PC-3 (cell line): ENCODE measurements around the gene THSD1. TPM values are rescaled to one million over a fixed set of nuclear protein-coding genes. Genes with fewer than 3 reads are reported as not detected.

Source experiments
- ATAC-seq: fragments of 200-7000 bp; cut with Tn5 transposase; 2 replicates; pipeline ENCODE4 v1.9.1; 2020; ENCODE audit warnings: mild to moderate bottlenecking, moderate library complexity
- Bru-seq: library from RNA; stranded (reverse); fragments of 400-500 nt; gene quantifications from one replicate; lab custom pipeline; 2021; lab: Mats Ljungman, UMichigan
- BruChase-seq, 2 experiments: library from RNA; stranded (reverse); fragments of 400-500 nt; gene quantifications; one replicate each; lab custom pipeline; 2021; lab: Mats Ljungman, UMichigan
- BruUV-seq: library from RNA; stranded (reverse); fragments of 400-500 nt; replicated peaks from 2 replicates; lab custom pipeline; 2021; lab: Mats Ljungman, UMichigan
- CTCF ChIA-PET: fragments of 300-600 bp; sonication (Branson Sonifier 250); formaldehyde crosslinking; loops from one replicate; lab custom pipeline; 2022; ENCODE audit warnings: antibody characterized with exemption; lab: Charles Lee
- POLR2A ChIA-PET: fragments of 300-600 bp; sonication (Branson Sonifier 250); formaldehyde crosslinking; loops from one replicate; lab custom pipeline; 2022; ENCODE audit warnings: antibody characterized with exemption; ENCODE audit not compliant: unreplicated experiment; lab: Charles Lee
- DNase-seq: peaks from one replicate; pipeline ENCODE4 v3.0.0-alpha.2; 2015
- H2AFZ ChIP-seq: fragments of 300-600 bp; sonication (generic); 2 replicates; pipeline ENCODE4 v1.6.0; 2016; ENCODE audit warnings: antibody characterized with exemption, low read length
- H3F3A ChIP-seq: fragments of 300-600 bp; sonication (generic); one replicate; pipeline ENCODE4 v1.6.0; 2017; ENCODE audit warnings: antibody characterized with exemption, low read length, control low read depth, mild to moderate bottlenecking; ENCODE audit not compliant: unreplicated experiment
- H3K27ac ChIP-seq: fragments of 300-600 bp; sonication (generic); 2 replicates; pipeline ENCODE4 v1.5.1; 2016; ENCODE audit warnings: mild to moderate bottlenecking, low read length
- H3K27me3 ChIP-seq: fragments of 300-600 bp; sonication (generic); 2 replicates; pipeline ENCODE4 v1.6.1; 2016; ENCODE audit warnings: low read length, mixed read lengths
- H3K36me3 ChIP-seq: fragments of 300-600 bp; sonication (generic); 2 replicates; pipeline ENCODE4 v1.6.1; 2016; ENCODE audit warnings: low read depth, mixed run types, low read length, mixed read lengths
- H3K4me1 ChIP-seq: fragments of 300-600 bp; sonication (generic); 2 replicates; pipeline ENCODE4 v1.5.1; 2016; ENCODE audit warnings: low read length; ENCODE audit not compliant: insufficient read depth
- H3K4me2 ChIP-seq: fragments of 300-600 bp; sonication (generic); 2 replicates; pipeline ENCODE4 v1.6.0; 2016; ENCODE audit warnings: low read length
- H3K4me3 ChIP-seq: fragments of 300-600 bp; sonication (generic); 2 replicates; pipeline ENCODE4 v1.5.1; 2016; ENCODE audit warnings: mild to moderate bottlenecking, low read length, mixed read lengths
- H3K79me2 ChIP-seq: fragments of 300-600 bp; sonication (generic); 2 replicates; pipeline ENCODE4 v1.6.1; 2017; ENCODE audit warnings: low read length, mixed read lengths
- H3K9ac ChIP-seq: fragments of 300-600 bp; sonication (generic); 2 replicates; pipeline ENCODE4 v1.6.0; 2016; ENCODE audit warnings: mild to moderate bottlenecking, low read length
- H3K9me2 ChIP-seq: fragments of 300-600 bp; sonication (generic); replicated peaks from 2 replicates; pipeline ENCODE4 v1.6.1; 2016; ENCODE audit warnings: mixed run types, low read length, mixed read lengths
- H3K9me3 ChIP-seq: fragments of 300-600 bp; sonication (generic); 2 replicates; pipeline ENCODE4 v1.6.1; 2016; ENCODE audit warnings: low read length, mixed read lengths
- H4K20me1 ChIP-seq: fragments of 300-600 bp; sonication (generic); 2 replicates; pipeline ENCODE4 v1.6.1; 2016; ENCODE audit warnings: low read length, mixed read lengths
- EZH2 ChIP-seq: fragments of 300-600 bp; sonication (generic); IDR thresholded peaks from one replicate; pipeline ENCODE4 v1.6.1; 2017; ENCODE audit warnings: antibody characterized with exemption, mild to moderate bottlenecking, low read length; ENCODE audit not compliant: unreplicated experiment
- EZH2phosphoT487 ChIP-seq: fragments of 300-600 bp; sonication (generic); IDR thresholded peaks from 2 replicates; pipeline ENCODE4 v1.6.1; 2018; ENCODE audit warnings: mild to moderate bottlenecking, antibody characterized with exemption, low read length, borderline replicate concordance
- intact Hi-C: fragments of 100-400 bp; cut with micrococcal nuclease; formaldehyde crosslinking; loops from 2 replicates; pipeline ENCODE4 v1.9.0; 2023
- long read RNA-seq: library from polyadenylated mRNA; unstranded; transcript quantifications from one replicate; pipeline ENCODE4 v2.0.0, GENCODE V29; 2021; ENCODE audit not compliant: unreplicated experiment
- total RNA-seq: library from RNA; depleted of rRNA; stranded (reverse); fragments of >200 nt; gene quantifications from 2 replicates; pipeline ENCODE4 v1.2.3, GENCODE V29; 2014; rRNA removed
- TF ChIP-seq, protein P1 (sequence below): fragments of 300-600 bp; sonication (generic); conservative IDR thresholded peaks from 2 replicates; pipeline ENCODE4 v1.5.1; 2017; ENCODE audit warnings: antibody characterized with exemption, low read depth, mild to moderate bottlenecking, low read length

THSD1 gene, protein sequence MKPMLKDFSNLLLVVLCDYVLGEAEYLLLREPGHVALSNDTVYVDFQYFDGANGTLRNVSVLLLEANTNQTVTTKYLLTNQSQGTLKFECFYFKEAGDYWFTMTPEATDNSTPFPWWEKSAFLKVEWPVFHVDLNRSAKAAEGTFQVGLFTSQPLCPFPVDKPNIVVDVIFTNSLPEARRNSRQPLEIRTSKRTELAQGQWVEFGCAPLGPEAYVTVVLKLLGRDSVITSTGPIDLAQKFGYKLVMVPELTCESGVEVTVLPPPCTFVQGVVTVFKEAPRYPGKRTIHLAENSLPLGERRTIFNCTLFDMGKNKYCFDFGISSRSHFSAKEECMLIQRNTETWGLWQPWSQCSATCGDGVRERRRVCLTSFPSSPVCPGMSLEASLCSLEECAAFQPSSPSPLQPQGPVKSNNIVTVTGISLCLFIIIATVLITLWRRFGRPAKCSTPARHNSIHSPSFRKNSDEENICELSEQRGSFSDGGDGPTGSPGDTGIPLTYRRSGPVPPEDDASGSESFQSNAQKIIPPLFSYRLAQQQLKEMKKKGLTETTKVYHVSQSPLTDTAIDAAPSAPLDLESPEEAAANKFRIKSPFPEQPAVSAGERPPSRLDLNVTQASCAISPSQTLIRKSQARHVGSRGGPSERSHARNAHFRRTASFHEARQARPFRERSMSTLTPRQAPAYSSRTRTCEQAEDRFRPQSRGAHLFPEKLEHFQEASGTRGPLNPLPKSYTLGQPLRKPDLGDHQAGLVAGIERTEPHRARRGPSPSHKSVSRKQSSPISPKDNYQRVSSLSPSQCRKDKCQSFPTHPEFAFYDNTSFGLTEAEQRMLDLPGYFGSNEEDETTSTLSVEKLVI
- 1.0 and 1.3 TPM in 2 replicates for total RNA-seq
- percentile 45 among the genes with signal in this experiment for Bru-seq, nascent RNA
- percentile 56 among the genes with signal in this experiment for BruChase-seq, experiment 1, labeled RNA remaining after a 6-hour chase
- BruChase-seq, experiment 2, labeled RNA remaining after a 2-hour chase: percentile 62 among the genes with signal in this experiment
- long read RNA-seq, partial matches to known transcripts: 2 of 2 reads
- long read RNA-seq, other reads (novel, unspliced or antisense): 0 of 2 reads

DNA sequence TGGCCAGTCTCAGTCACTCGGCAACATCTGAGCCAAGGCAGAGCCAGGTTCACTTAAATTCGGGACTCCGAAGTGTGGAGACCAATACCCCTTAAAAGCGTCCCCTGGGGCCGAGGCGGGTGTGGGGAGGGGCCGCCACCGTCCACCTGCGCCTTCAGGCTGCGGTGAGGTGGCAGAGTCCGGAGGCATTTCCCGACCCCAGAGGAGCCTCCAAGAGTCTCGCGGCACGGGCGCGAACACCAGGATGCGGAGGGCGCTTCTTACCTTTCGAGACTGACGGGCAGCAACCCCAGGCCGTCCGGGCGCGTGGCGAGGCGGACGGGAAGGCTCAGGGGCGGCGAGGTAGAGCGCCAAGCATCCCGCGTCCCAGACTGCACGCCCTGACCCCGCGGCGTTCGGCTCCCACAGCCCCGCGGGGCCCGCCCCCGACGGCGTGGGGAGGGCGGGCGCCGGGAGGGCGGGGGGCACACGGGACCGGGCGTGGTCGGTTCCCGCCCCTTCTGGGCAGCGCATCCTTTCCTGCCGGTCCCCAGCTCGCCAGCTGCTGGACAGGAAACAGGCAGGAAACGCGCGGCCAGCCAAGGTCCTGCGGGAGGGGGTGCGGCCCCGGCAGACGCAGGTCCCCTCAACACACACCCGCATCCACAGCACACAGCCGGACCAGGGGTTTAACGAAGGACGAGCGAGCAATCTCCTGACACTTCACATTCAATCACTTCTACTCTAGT is at the start of gene THSD1:
Gene THSD1 (minus strand): TSS at position 406 of the 728 bp plus-strand sequence. CDS start 3,572 bp downstream, outside the sequence.
- 0 out of 2 replicates have a peak within 1 kb of the TSS, but pooled peaks have one; percentile 15 for H3K9ac ChIP-seq

DNA sequence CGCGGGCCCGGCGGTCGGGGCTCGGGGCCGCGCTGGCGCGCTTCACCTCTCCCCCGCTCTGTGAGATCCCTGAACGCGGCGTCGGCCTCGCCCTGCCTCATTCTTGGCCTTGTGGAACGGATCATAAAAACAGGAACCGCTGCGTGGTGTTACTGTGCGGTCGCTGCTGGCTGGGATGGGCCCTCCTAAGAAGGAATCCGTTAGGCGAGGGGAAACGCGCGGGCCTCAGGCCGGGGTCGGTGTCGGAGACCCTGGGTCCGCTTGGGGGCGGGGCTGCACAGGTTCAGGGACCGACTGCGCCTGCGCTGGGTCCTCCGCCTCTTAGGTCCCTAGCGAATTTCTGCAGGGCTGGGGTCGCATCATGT is 49.7 kb upstream of the THSD1 start:
- Histone ChIP-seq H4K20me1 (no peaks in the 10 kb centered on the region), H3K9me3 (no peaks in the 10 kb centered on the region), H3K9ac (peak overlapping the region; percentile 84), H3K4me1 (peaks cover 26% of the 10 kb centered on the region), H3K27ac (peak overlapping the region; percentile 47), H3K36me3 (peaks cover under 1% of the 10 kb centered on the region), H3K4me2 (peak overlapping the region; percentile 97), H3K9me2 (no peaks in the 10 kb centered on the region), H2AFZ (peak overlapping the region; percentile 99), H3K4me3 (peak overlapping the region; percentile 96), H3F3A (no peaks in the 10 kb centered on the region), H3K79me2 (peaks cover 60% of the 10 kb centered on the region), H3K27me3 (no peaks in the 10 kb centered on the region)
- no TSS peak for BruUV-seq
- ATAC-seq: peak; percentile 44
- TF ChIP-seq EZH2phosphoT487: no peak
- TF ChIP-seq EZH2: no peak
- TF ChIP-seq, protein P1, sequence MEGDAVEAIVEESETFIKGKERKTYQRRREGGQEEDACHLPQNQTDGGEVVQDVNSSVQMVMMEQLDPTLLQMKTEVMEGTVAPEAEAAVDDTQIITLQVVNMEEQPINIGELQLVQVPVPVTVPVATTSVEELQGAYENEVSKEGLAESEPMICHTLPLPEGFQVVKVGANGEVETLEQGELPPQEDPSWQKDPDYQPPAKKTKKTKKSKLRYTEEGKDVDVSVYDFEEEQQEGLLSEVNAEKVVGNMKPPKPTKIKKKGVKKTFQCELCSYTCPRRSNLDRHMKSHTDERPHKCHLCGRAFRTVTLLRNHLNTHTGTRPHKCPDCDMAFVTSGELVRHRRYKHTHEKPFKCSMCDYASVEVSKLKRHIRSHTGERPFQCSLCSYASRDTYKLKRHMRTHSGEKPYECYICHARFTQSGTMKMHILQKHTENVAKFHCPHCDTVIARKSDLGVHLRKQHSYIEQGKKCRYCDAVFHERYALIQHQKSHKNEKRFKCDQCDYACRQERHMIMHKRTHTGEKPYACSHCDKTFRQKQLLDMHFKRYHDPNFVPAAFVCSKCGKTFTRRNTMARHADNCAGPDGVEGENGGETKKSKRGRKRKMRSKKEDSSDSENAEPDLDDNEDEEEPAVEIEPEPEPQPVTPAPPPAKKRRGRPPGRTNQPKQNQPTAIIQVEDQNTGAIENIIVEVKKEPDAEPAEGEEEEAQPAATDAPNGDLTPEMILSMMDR: no peak
- ChIA-PET CTCF (no interaction called here), POLR2A (no interaction called here)
- intact Hi-C loops: loop anchor here (5.0 kb wide), 1 partner anchor 197 kb away; the partner anchor contains the start of gene SUGT1
- DNase-seq: peak; percentile 41

More for the DNA sequence above, at the start of gene THSD1:
- BruUV-seq: TSS peak; percentile 22
- Histone ChIP-seq H3F3A (no peaks in the 10 kb centered on the region), H3K4me3 (peak within 1 kb of the TSS; percentile 82), H3K36me3 (no peaks in the 10 kb centered on the region), H2AFZ (peak within 1 kb of the TSS; percentile 92), H3K9me3 (no peaks in the 10 kb centered on the region), H3K27ac (no peak within 1 kb of the TSS), H3K79me2 (no peaks in the 10 kb centered on the region), H4K20me1 (no peaks in the 10 kb centered on the region), H3K9me2 (no peaks in the 10 kb centered on the region), H3K4me1 (peaks cover 4% of the 10 kb centered on the region; the same call in 1 of the 2 replicates), H3K4me2 (peak within 1 kb of the TSS; percentile 95), H3K27me3 (no peaks in the 10 kb centered on the region)
- POLR2A ChIA-PET: no interaction called here
- TF ChIP-seq EZH2: no peak
- TF ChIP-seq, protein P1: no peak
- no peak for TF ChIP-seq EZH2phosphoT487
- DNase-seq (peak; percentile 31), ATAC-seq (peak; percentile 72)
- CTCF ChIA-PET: no interaction called here
- intact Hi-C loops: loop anchor here (10.0 kb wide), 1 partner anchor 61 kb away; no protein-coding TSS in a partner anchor
